Measurements from ENCODE around the gene POLD4.

GRCh38 chr11:67364169-67364568 lies 10.8 kb upstream of the POLD4 start:
- TF ChIP-seq, protein P1, sequence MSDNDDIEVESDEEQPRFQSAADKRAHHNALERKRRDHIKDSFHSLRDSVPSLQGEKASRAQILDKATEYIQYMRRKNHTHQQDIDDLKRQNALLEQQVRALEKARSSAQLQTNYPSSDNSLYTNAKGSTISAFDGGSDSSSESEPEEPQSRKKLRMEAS (IDR thresholded peaks at IDR 0.05), result no peak
- TF ChIP-seq, protein P2, sequence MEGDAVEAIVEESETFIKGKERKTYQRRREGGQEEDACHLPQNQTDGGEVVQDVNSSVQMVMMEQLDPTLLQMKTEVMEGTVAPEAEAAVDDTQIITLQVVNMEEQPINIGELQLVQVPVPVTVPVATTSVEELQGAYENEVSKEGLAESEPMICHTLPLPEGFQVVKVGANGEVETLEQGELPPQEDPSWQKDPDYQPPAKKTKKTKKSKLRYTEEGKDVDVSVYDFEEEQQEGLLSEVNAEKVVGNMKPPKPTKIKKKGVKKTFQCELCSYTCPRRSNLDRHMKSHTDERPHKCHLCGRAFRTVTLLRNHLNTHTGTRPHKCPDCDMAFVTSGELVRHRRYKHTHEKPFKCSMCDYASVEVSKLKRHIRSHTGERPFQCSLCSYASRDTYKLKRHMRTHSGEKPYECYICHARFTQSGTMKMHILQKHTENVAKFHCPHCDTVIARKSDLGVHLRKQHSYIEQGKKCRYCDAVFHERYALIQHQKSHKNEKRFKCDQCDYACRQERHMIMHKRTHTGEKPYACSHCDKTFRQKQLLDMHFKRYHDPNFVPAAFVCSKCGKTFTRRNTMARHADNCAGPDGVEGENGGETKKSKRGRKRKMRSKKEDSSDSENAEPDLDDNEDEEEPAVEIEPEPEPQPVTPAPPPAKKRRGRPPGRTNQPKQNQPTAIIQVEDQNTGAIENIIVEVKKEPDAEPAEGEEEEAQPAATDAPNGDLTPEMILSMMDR (IDR thresholded peaks at IDR 0.05; ENCODE audit: low read depth, low read length, missing input control), result no peak
- TF ChIP-seq GABPA (IDR thresholded peaks at IDR 0.05 in 1 of 2, conservative IDR thresholded peaks at IDR 0.05 in 1 of 2) (no peak), TAF1 (conservative IDR thresholded peaks at IDR 0.05) (no peak), RAD21 (IDR thresholded peaks at IDR 0.05) (no peak), HNF4G (IDR thresholded peaks at IDR 0.05) (no peak), YY1 (IDR thresholded peaks at IDR 0.05) (no peak), JUND (IDR thresholded peaks at IDR 0.05) (no peak)
- TF ChIP-seq, protein P3, sequence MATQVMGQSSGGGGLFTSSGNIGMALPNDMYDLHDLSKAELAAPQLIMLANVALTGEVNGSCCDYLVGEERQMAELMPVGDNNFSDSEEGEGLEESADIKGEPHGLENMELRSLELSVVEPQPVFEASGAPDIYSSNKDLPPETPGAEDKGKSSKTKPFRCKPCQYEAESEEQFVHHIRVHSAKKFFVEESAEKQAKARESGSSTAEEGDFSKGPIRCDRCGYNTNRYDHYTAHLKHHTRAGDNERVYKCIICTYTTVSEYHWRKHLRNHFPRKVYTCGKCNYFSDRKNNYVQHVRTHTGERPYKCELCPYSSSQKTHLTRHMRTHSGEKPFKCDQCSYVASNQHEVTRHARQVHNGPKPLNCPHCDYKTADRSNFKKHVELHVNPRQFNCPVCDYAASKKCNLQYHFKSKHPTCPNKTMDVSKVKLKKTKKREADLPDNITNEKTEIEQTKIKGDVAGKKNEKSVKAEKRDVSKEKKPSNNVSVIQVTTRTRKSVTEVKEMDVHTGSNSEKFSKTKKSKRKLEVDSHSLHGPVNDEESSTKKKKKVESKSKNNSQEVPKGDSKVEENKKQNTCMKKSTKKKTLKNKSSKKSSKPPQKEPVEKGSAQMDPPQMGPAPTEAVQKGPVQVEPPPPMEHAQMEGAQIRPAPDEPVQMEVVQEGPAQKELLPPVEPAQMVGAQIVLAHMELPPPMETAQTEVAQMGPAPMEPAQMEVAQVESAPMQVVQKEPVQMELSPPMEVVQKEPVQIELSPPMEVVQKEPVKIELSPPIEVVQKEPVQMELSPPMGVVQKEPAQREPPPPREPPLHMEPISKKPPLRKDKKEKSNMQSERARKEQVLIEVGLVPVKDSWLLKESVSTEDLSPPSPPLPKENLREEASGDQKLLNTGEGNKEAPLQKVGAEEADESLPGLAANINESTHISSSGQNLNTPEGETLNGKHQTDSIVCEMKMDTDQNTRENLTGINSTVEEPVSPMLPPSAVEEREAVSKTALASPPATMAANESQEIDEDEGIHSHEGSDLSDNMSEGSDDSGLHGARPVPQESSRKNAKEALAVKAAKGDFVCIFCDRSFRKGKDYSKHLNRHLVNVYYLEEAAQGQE (IDR thresholded peaks at IDR 0.05), result no peak
- TF ChIP-seq, protein P4, sequence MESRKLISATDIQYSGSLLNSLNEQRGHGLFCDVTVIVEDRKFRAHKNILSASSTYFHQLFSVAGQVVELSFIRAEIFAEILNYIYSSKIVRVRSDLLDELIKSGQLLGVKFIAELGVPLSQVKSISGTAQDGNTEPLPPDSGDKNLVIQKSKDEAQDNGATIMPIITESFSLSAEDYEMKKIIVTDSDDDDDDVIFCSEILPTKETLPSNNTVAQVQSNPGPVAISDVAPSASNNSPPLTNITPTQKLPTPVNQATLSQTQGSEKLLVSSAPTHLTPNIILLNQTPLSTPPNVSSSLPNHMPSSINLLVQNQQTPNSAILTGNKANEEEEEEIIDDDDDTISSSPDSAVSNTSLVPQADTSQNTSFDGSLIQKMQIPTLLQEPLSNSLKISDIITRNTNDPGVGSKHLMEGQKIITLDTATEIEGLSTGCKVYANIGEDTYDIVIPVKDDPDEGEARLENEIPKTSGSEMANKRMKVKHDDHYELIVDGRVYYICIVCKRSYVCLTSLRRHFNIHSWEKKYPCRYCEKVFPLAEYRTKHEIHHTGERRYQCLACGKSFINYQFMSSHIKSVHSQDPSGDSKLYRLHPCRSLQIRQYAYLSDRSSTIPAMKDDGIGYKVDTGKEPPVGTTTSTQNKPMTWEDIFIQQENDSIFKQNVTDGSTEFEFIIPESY (IDR thresholded peaks at IDR 0.05), result no peak
